K562 (cell line): ENCODE results near the gene RTN4. TPM values are rescaled to one million over a fixed set of nuclear protein-coding genes. Genes with fewer than 3 reads are reported as not detected.

Experiments
- ATAC-seq: fragments of 200-7000 bp; cut with Tn5 transposase; 3 replicates; pipeline ENCODE4 v1.9.1; 2020; ENCODE audit warnings: moderate library complexity
- BruUV-seq: library from RNA; stranded (reverse); fragments of 400-500 nt; replicated peaks from 2 replicates; lab custom pipeline; 2021; lab: Mats Ljungman, UMichigan
- CTCF ChIA-PET: fragments of 300-600 bp; formaldehyde crosslinking; extraction: SDS; loops from one replicate; lab custom pipeline; 2021; ENCODE audit warnings: low intra/inter-chr PET ratio; lab: Yijun Ruan, JAX
- POLR2A ChIA-PET: fragments of 300-600, 350-650 bp; sonication (Branson Sonifier 250); formaldehyde crosslinking; extraction: SDS; loops from one replicate; lab custom pipeline; 2021; ENCODE audit warnings: antibody characterized with exemption, inconsistent platforms; lab: Yijun Ruan, JAX
- DNase-seq, 4 experiments: peaks; one replicate each; pipeline versions ENCODE4 v3.0.0 to v3.0.0-alpha.2; 2011 to 2018; ENCODE audit warnings: low spot score in 3 of 4, mixed read lengths in 3 of 4; ENCODE audit errors: extremely low read depth in 1 of 4
- FAIRE-seq: peaks from 2 replicates; lab custom pipeline; 2011; peaks lifted over from hg19 to GRCh38; lab: Jason Lieb, UNC
- H2AFZ ChIP-seq: 2 replicates; pipeline ENCODE4 v1.6.0; 2011; ENCODE audit warnings: low read depth, low read length, control low read depth, inconsistent platforms
- H3K27ac ChIP-seq: fragments of 200-600 bp; 3 replicates; pipeline ENCODE4 v1.8.0; 2011; ENCODE audit warnings: low read depth, mild to moderate bottlenecking, control low read depth, inconsistent platforms, low read length, moderate library complexity, mixed read lengths; ENCODE audit errors: extremely low read depth
- H3K27me3 ChIP-seq, 2 experiments: fragments of 300-600 bp in 1 of 2; 2 replicates in 1 of 2; 3 replicates in 1 of 2; pipeline versions ENCODE4 v1.6.0 to v1.8.0; 2011; ENCODE audit warnings: inconsistent platforms in 2 of 2, low read length in 2 of 2, mild to moderate bottlenecking in 1 of 2, mixed read lengths in 1 of 2, moderate library complexity in 1 of 2; ENCODE audit not compliant: control insufficient read depth in 2 of 2, insufficient read depth in 2 of 2
- H3K36me3 ChIP-seq: fragments of 300-600 bp; 3 replicates; pipeline ENCODE4 v1.8.0; 2011; ENCODE audit warnings: mild to moderate bottlenecking, low read length, inconsistent platforms; ENCODE audit not compliant: control insufficient read depth, insufficient read depth
- H3K4me1 ChIP-seq, 2 experiments: fragments of 200-600 bp in 1 of 2; replicated peaks in 1 of 2; 2 replicates in 1 of 2; 3 replicates in 1 of 2; pipeline versions ENCODE4 v1.5.1 to v1.8.0; 2011; ENCODE audit warnings: inconsistent platforms in 2 of 2, low read length in 2 of 2, mild to moderate bottlenecking in 1 of 2, mixed read lengths in 1 of 2, moderate library complexity in 1 of 2; ENCODE audit not compliant: control insufficient read depth in 2 of 2, insufficient read depth in 2 of 2
- H3K4me2 ChIP-seq: 2 replicates; pipeline ENCODE4 v1.6.1; 2011; ENCODE audit warnings: low read length, control low read depth, inconsistent platforms, mixed read lengths; ENCODE audit not compliant: insufficient read depth
- H3K4me3 ChIP-seq: fragments of 200-600 bp; sonication (generic), shearing (Covaris generic); 2 replicates; pipeline ENCODE4 v1.5.1; 2016; ENCODE audit warnings: control low read depth, inconsistent platforms
- H3K79me2 ChIP-seq: fragments of 200-600 bp; 3 replicates; pipeline ENCODE4 v1.8.0; 2011; ENCODE audit warnings: low read length, inconsistent platforms; ENCODE audit not compliant: control insufficient read depth, insufficient read depth
- H3K9ac ChIP-seq, 2 experiments: 2 replicates each; pipeline versions ENCODE4 v1.6.0 to v1.6.1; 2011; ENCODE audit warnings: low read depth in 2 of 2, low read length in 2 of 2, control low read depth in 1 of 2, inconsistent platforms in 1 of 2, mild to moderate bottlenecking in 1 of 2, mixed read lengths in 1 of 2; ENCODE audit not compliant: insufficient read depth in 1 of 2
- H3K9me1 ChIP-seq: one replicate; pipeline ENCODE4 v1.6.0; 2011; ENCODE audit warnings: inconsistent platforms, mild to moderate bottlenecking, low read length, moderate library complexity; ENCODE audit not compliant: control insufficient read depth, insufficient read depth
- H3K9me3 ChIP-seq: replicated peaks from 2 replicates; pipeline ENCODE4 v1.5.1; 2011; ENCODE audit warnings: low read depth, low read length, inconsistent platforms; ENCODE audit not compliant: control insufficient read depth, insufficient read depth
- H4K20me1 ChIP-seq: replicated peaks from 2 replicates; pipeline ENCODE4 v1.6.1; 2011; ENCODE audit warnings: low read length, inconsistent platforms, mixed read lengths; ENCODE audit not compliant: control insufficient read depth, insufficient read depth
- CHD4 ChIP-seq: fragments of 200-600 bp; sonication (generic); IDR thresholded peaks from 3 replicates; pipeline ENCODE4 v1.6.1; 2012; ENCODE audit warnings: low read depth, mild to moderate bottlenecking, mixed read lengths, low read length, inconsistent platforms; ENCODE audit not compliant: insufficient read depth, insufficient replicate concordance, poor library complexity, severe bottlenecking
- CREM ChIP-seq: IDR thresholded peaks from 2 replicates; pipeline ENCODE4 v1.6.1; 2014; ENCODE audit warnings: antibody characterized with exemption, low read depth
- NCOR1 ChIP-seq: fragments of 450-650 bp; IDR thresholded peaks from 2 replicates; pipeline ENCODE4 v1.6.1; 2016; ENCODE audit warnings: mild to moderate bottlenecking, moderate library complexity
- OTX1 ChIP-seq: fragments of 450-650 bp; formaldehyde crosslinking; IDR thresholded peaks from 2 replicates; pipeline ENCODE4 v1.4.0; 2022; ENCODE audit warnings: mild to moderate bottlenecking
- POLR2G ChIP-seq: fragments of 200-400 bp; formaldehyde crosslinking; IDR thresholded peaks from 2 replicates; pipeline ENCODE4 v1.6.1; 2017; ENCODE audit warnings: low read depth, mild to moderate bottlenecking, antibody characterized with exemption, low read length, moderate library complexity
- POLR2H ChIP-seq: IDR thresholded peaks from 2 replicates; pipeline ENCODE4 v1.6.1; 2016; ENCODE audit warnings: missing genetic modification characterization, low read depth, mild to moderate bottlenecking, control low read depth, missing compliant biosample characterization, moderate library complexity
- RBM22 ChIP-seq: fragments of 200-400 bp; formaldehyde crosslinking; IDR thresholded peaks from 2 replicates; pipeline ENCODE4 v1.6.1; 2018; ENCODE audit warnings: low read length, low read depth; ENCODE audit not compliant: poor library complexity, severe bottlenecking
- ZNF311 ChIP-seq: fragments of 250-450 bp; sonication (Bioruptor Pico); IDR thresholded peaks from 2 replicates; pipeline ENCODE4 v1.4.0; 2020; ENCODE audit warnings: mild to moderate bottlenecking, moderate library complexity
- ZNF589 ChIP-seq: fragments of 200-800 bp; sonication (Bioruptor generic); IDR thresholded peaks from 2 replicates; pipeline ENCODE4 v1.6.1; 2016; ENCODE audit warnings: low read depth, missing genetic modification characterization, missing compliant biosample characterization
- WGBS: fragments of 100-300 bp; shearing (Covaris generic); methylation state at CpG from one replicate; pipeline ENCODE4 v1.1.6; 2016; ENCODE audit warnings: low coverage, mixed read lengths; ENCODE audit not compliant: insufficient coverage; ENCODE audit errors: missing lambda C conversion rate; 5-methylcytosine and 5-hydroxymethylcytosine counted together
- in situ Hi-C: fragments of 300-500 bp; cut with MboI; formaldehyde crosslinking; loops from 4 replicates; pipeline ENCODE4 v1.15.0; 2018; ENCODE audit warnings: inconsistent platforms, mixed read lengths
- intact Hi-C: fragments of 100-400 bp; cut with micrococcal nuclease; formaldehyde crosslinking; loops from 2 replicates; pipeline ENCODE4 v1.14.2; 2022
- polyA plus RNA-seq, 8 experiments: library from polyadenylated mRNA; depleted of rRNA in 4 of 8; stranded (reverse) in 5 of 8; unstranded in 3 of 8; fragments of >200 nt; fragmentation: Nextera tagmentation in 2 of 8; fragmentation: Illumina TruSeq in 1 of 8; extraction: Ambion mirVana in 2 of 8; extraction: Trizol in 1 of 8; gene quantifications; 2 replicates each; pipeline versions ENCODE4 v1.2.1 to v1.2.3, GENCODE V29; 2011 to 2014; ENCODE audit warnings: inconsistent platforms in 1 of 8, missing spikeins in 1 of 8
- total RNA-seq, 7 experiments: library from RNA; depleted of rRNA in 6 of 7; stranded (reverse); fragments of >200 nt in 6 of 7; fragmentation: Illumina TruSeq in 2 of 7; extraction: Trizol in 2 of 7; gene quantifications; 2 replicates each; pipeline versions ENCODE4 v1.2.1 to v1.2.3, GENCODE V29; 2011 to 2021; ENCODE audit warnings: low replicate concordance in 1 of 7

RTN4 gene
- total and polyA plus RNA-seq, 9 of the 15 experiments (the other 6 are each of a cell fraction or from before 2014, with no cell fraction given): 73.0 to 248 (median 116) TPM

GRCh38 chr2:55011831-55012671 lies 38.2 kb downstream of the RTN4 start:
- Histone ChIP-seq H4K20me1 (peaks cover 18% of the 10 kb centered on the region), H3K4me2 (no peak overlapping the region), H3K4me1 (peaks cover 0 to 51% of the 10 kb centered on the region in 2 experiments; a peak in 4 of 5 replicates), H3K27ac (peak overlapping the region; percentile 14; the same call in 1 of the 3 replicates), H3K9me1 (no peaks in the 10 kb centered on the region), H3K79me2 (peaks cover 100% of the 10 kb centered on the region), H3K4me3 (no peak overlapping the region), H3K9me3 (no peaks in the 10 kb centered on the region), H3K9ac (peak overlapping the region in 1 of 2 experiments; percentile 13; a peak in 1 of 4 replicates), H2AFZ (no peak overlapping the region), H3K27me3 (no peaks in the 10 kb centered on the region), H3K36me3 (peaks cover 17% of the 10 kb centered on the region)
- WGBS: 69% methylated on average over 6 of the region's 6 CpGs
- no peak for FAIRE-seq
- TF ChIP-seq CHD4 (no peak), OTX1 (CRISPR knock-in tag) (no peak), NCOR1 (no peak), CREM (no peak), POLR2G (peak; percentile 54), ZNF589 (CRISPR knock-in tag) (no peak), ZNF311 (CRISPR knock-in tag) (no peak), RBM22 (peak; percentile 20), POLR2H (tag) (peak; percentile 11; the same call in 1 of the 2 replicates)
- no peak for DNase-seq
- intact Hi-C loops (loop anchor here (5.0 kb wide), 1 partner anchor 110 kb away; no protein-coding TSS in a partner anchor), in situ Hi-C loops (no loop called here)
- no TSS peak for BruUV-seq
- POLR2A ChIA-PET: interaction anchor here (0.6 to 3.6 kb wide), 3 partner anchors 9 to 104 kb away, joined by 3 to 14 read pairs (median 3); no protein-coding TSS in a partner anchor
- ATAC-seq: no peak
- CTCF ChIA-PET: interaction anchor here (0.5 kb wide), 1 partner anchor 28 kb away, joined by 3 read pairs; no protein-coding TSS in a partner anchor
